ENCODE measurements around the gene TRMT5. TPM values are rescaled to one million over a fixed set of nuclear protein-coding genes. Genes with fewer than 3 reads are reported as not detected.

Gene TRMT5
- total and polyA plus RNA-seq, 2 of the 8 experiments (the other 6 are each of a cell fraction or from before 2014, with no cell fraction given) = 4.3 to 24.2 TPM

GRCh38 chr14:60944204-60944603, 36.7 kb downstream of the TRMT5 start:
- Histone ChIP-seq H3K14ac (ENCODE audit: insufficient read length) (no peak overlapping the region), H3K4me3 (ENCODE audit: extremely low read depth in 1 of 4, insufficient read depth in 2 of 4, low read depth in 3 of 4, low read length in 4 of 4) (no peak overlapping the region), H3K4me2 (ENCODE audit: insufficient read depth in 1 of 2, low read depth in 2 of 2, low read length in 2 of 2) (no peak overlapping the region), H3K9me3 (ENCODE audit: insufficient read depth in 2 of 2, low read depth in 1 of 2, low read length in 1 of 2) (no peaks in the 10 kb centered on the region), H3K79me1 (ENCODE audit: low read depth, low read length) (no peaks in the 10 kb centered on the region), H4K8ac (ENCODE audit: extremely low read depth, insufficient read depth, low read length) (no peak overlapping the region), H3K23me2 (ENCODE audit: low read depth, low read length) (no peaks in the 10 kb centered on the region), H2BK120ac (replicated peaks; ENCODE audit: low read depth, low read length) (no peak overlapping the region), H3K27ac (ENCODE audit: low read depth, low read length) (no peak overlapping the region), H3K23ac (ENCODE audit: insufficient read length) (no peak overlapping the region), H2BK5ac (ENCODE audit: low read depth, low read length) (no peak overlapping the region), H3K56ac (replicated peaks; ENCODE audit: insufficient read length, low read depth, low read length) (no peak overlapping the region), H2AK5ac (ENCODE audit: low read depth, low read length) (no peak overlapping the region), H2BK12ac (ENCODE audit: low read depth, low read length) (no peak overlapping the region), H3K36me3 (ENCODE audit: control insufficient read depth in 2 of 4, insufficient read depth in 4 of 4, low read length in 3 of 4) (no peaks in the 10 kb centered on the region), H4K20me1 (replicated peaks in 1 of 2; ENCODE audit: control insufficient read depth in 1 of 2, insufficient read depth in 2 of 2, low read length in 2 of 2) (no peaks in the 10 kb centered on the region), H3K18ac (ENCODE audit: extremely low read depth, low read length) (no peak overlapping the region), H2AFZ (ENCODE audit: low read length) (no peak overlapping the region), H3K9ac (replicated peaks in 1 of 4; ENCODE audit: extremely low read depth in 1 of 4, low read depth in 3 of 4, low read length in 3 of 4) (no peak overlapping the region), H3K4ac (replicated peaks; ENCODE audit: insufficient read length, low read depth, low read length) (no peak overlapping the region), H2BK15ac (ENCODE audit: low read length) (no peak overlapping the region), H3K27me3 (replicated peaks in 1 of 4; ENCODE audit: control insufficient read depth in 3 of 4, extremely low read depth in 1 of 4, insufficient read depth in 3 of 4, low read length in 3 of 4) (no peaks in the 10 kb centered on the region), H3K79me2 (ENCODE audit: control insufficient read depth in 1 of 2, insufficient read depth in 2 of 2, low read length in 2 of 2) (no peaks in the 10 kb centered on the region), H2BK20ac (ENCODE audit: low read length) (no peak overlapping the region), H4K5ac (ENCODE audit: insufficient read length, low read depth, low read length) (no peak overlapping the region), H4K91ac (replicated peaks; ENCODE audit: insufficient read length, low read length) (no peak overlapping the region), H3K4me1 (replicated peaks in 1 of 4; ENCODE audit: control insufficient read depth in 3 of 4, insufficient read depth in 4 of 4, low read length in 3 of 4) (peaks cover 0 to 2% (median 0%) of the 10 kb centered on the region in 4 experiments; a peak in 1 of 7 replicates)
- DNase-seq (ENCODE audit: low read depth in 1 of 2, low spot score in 2 of 2) = no peak
- CTCF ChIA-PET (ENCODE audit: partially characterized antibody) = interaction anchor here (1.5 kb wide), 1 partner anchor 10 kb away, joined by 3 read pairs; no protein-coding TSS in a partner anchor
- POLR2A ChIA-PET (ENCODE audit: partially characterized antibody) = no interaction called here
- WGBS, 2 experiments (ENCODE audit: extremely low coverage in 1 of 2, insufficient coverage in 1 of 2, insufficient read length in 1 of 2, insufficient replicate concordance in 2 of 2, low coverage in 1 of 2, low lambda C conversion rate in 2 of 2, missing lambda C conversion rate in 1 of 2) = 81% methylated on average over 4 of the region's 4 CpGs; no CpG with 5 or more reads in 1 of the 2 experiments
- no peak for FAIRE-seq
- no peak for TF ChIP-seq CTCF (IDR thresholded peaks at IDR 0.05; ENCODE audit: control extremely low read depth in 1 of 3, insufficient read depth in 1 of 3, low read depth in 1 of 3, low read length in 3 of 3)
- TF ChIP-seq JUND (IDR thresholded peaks at IDR 0.05; ENCODE audit: low read length) = no peak
- TF ChIP-seq SIN3A (conservative IDR thresholded peaks at IDR 0.05 in 1 of 2, IDR thresholded peaks at IDR 0.05 in 1 of 2; ENCODE audit: low read depth in 1 of 2, low read length in 2 of 2) = no peak
- TF ChIP-seq SIRT6 (IDR thresholded peaks at IDR 0.05; ENCODE audit: low read length) = no peak
- TF ChIP-seq GTF2F1 (IDR thresholded peaks at IDR 0.05; ENCODE audit: borderline replicate concordance, low read depth, low read length) = no peak
- no peak for TF ChIP-seq ATF2 (IDR thresholded peaks at IDR 0.05; ENCODE audit: low read length)
- no peak for TF ChIP-seq HDAC2 (IDR thresholded peaks at IDR 0.05; ENCODE audit: borderline replicate concordance in 1 of 2, low read depth in 2 of 2, low read length in 2 of 2)
- TF ChIP-seq TBP (IDR thresholded peaks at IDR 0.05; ENCODE audit: low read depth, low read length) = no peak
